Muscle of back (tissue), 11 donors: ENCODE measurements around the gene FAP. TPM values are rescaled to one million over a fixed set of nuclear protein-coding genes. Genes with fewer than 3 reads are reported as not detected.

Experiments
- DNase-seq, 3 donors: peaks; one replicate each; pipeline versions ENCODE4 v3.0.0 to v3.0.0-alpha.2; 2013
- polyA plus RNA-seq, 10 donors: library from polyadenylated mRNA; unstranded; fragments of 120-200 nt; gene quantifications; one replicate each; pipeline ENCODE4 v1.2.1, GENCODE V29; 2013; ENCODE audit not compliant: insufficient read length in 10 of 10

Gene FAP
- polyA plus RNA-seq, 10 donors: 66.8 to 131 (median 76.9) TPM

DNA sequence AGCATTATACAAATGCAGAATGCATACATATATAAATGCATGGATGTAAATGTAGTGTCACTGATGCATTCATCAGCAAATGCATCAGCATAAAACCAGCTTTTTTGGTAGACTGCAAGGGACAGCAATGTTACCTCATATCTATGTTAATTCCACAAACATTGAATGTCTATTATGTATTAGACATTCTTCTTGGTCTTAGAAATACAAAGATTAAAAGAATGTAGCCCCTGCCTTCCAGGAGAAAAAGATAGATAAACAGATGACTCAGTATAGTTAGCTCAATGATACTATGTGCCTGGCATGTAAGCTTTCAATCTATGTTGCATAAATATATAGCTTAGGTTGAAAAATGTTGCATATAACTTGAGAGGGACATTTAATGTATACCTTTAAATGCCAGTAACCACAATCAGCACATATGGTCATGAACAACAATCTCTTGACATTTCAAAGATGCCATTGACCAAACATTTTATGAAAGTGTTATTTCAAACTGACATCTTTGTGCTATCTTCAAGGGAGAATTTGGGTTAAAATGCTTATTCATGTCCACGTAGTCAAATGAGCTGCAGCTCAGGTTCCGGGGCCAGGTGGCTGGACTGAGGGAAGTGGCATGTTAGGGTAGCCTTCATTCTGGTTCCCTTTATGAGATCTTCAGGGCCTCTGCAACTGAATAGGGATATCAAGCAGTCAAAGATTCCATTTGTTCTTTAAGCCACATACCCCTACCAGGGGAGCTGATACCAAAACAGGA, 46.0 kb downstream of the FAP start:
- DNase-seq: no peak

DNA sequence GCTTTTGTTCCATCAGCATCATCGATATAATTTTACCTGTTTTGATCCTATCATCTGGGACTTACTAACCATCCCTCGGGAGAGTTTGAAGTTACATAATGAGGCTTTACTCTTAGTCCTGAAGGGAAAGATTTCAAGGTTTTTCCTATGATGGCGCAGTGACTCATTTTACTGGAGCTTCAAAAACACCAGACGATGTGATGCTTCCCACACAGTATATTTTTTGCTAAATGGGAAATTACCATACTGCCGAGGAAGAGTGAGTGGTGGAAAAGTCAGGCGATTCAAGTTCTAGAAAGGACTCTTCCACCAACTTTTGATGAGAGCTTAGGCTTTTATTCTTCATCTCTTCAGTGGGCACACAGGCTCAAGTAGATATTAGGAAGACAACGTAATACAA, 46.6 kb downstream of the FAP start:
- no peak for DNase-seq

DNA sequence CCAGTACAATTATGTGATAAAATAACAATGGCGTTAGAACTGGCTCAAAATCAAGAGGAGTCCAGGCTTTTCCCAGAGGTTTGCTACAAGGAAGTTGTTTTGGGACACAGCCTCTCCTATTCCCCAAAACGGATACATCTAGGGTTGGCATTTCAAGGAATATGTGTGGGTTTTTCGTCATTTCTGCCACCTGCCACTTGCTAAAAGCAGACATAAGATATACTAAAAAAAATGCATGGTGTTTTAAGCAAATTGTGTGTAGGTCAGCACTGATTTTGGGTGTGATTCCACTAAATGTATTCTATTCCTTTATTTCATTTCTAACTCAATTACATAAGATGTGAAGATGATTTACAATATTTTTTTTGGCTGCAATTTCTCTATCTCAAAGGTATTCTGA, 54.8 kb downstream of the FAP start:
- no peak for DNase-seq

DNA sequence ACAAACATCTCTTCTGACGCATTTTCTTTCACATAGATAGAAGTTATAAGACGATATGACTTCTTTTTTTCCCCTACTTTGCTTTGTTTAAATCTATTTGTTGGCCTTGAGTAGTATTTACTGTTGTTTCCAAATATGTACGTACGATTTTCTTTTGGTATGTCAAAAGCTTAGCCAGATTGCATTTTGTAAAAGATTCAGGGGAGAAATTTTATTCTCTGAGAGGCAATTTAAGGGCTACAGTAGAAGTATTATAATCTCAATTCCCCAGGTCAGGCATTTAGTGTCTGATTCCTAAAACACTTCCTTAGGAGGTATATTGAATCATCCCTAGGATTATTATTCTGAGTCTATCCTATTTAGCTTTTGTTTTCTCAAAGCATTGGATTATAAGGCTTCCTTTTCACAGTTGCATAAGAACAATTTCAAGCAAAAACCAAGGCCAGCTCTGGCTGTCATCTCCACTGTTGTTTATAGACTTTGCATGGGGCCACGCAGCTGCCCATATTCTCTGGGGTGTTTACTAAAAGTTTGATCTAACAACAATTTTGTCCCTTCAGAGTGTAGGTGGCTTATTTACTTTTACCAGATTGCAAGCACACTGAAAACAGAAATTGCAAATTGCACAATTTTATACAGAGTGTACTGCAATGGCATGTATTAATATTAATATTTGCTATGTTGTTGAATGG, 57.6 kb downstream of the FAP start:
- peak in 1 of 3 donors; percentile 63 for DNase-seq

DNA sequence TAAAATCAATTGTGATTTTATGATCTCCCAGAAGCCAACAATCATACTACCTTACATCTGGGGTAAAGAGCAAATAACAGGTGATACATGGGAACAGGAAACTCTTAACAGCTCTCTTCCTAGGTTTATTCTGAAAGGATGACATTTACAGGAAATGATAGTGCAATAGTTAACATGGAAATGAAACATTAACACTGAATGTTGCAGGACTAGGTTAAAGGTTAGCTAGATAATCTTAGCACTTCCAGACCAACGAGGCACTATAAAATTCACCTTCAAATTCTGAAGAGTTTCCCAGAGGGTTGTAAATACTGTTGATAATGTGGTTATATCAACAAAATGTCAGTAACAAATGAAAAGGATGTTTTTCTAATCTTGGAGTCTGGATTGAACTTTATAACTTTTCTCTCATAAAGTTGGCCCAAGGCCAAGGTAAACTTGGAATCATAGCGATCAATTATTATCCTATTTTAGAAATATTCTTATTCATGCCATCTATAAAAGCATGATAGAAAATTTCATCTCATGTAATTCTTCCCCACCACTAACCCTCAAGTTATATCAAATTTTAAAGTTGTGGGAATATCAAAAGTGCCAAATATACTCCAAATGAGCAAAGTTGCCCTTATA, 58.3 kb downstream of the FAP start:
- no peak for DNase-seq

DNA sequence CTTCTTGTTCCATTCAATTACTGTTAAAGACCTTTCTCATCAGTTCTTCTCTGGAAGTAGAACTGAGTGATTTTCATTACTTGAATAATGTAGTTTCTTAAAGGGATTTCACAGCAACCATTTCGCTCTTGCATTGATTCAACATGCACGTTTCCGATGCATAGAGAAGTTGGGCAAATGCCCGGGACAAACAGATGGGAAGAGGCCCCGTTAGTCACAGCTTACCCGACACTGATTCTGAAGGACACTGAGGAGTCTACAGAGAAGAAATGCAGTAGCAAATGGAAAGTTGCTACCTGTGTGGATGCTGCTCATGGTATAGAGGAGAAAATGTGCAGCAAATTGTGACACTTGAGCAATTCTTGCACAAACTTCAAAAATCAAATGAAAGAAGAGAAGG, 58.9 kb downstream of the FAP start:
- DNase-seq: no peak

DNA sequence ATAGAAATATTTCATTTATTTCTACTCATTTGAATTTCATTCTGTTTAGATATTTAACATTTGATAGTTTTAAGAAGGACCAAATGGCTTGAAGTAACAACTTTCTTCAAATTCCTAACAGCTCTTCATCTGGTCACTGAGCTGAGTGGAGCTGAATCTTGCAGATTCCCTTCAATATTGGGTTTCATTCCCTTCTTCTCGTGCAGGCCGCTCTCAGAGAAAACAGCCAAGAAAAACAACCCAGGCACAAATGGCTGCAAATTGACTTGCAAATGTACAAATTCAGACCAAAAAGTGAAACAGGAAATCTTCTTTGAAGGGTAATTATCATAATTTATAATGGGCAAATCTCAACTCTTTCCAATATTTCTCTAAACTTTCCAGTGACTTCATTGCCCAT, 60.9 kb downstream of the FAP start:
- no peak for DNase-seq

DNA sequence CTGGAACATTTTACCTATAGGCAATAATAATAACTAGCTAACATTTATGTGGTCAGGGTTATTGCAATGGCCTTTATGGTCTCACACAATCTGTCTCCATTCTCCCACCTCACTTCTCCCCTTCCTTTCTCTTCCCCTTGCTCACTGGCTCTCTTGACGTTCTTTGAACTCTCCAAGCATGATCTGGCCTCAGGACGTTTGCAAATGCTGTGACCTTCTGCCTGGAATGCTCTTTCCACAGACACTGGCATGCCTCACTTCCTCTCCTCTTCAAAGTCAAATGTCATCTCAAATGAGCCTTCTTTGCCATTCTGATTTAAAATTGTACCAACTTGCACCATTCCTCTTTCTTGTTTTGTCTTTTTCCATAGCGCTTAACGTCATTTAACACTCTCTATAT, 65.9 kb downstream of the FAP start:
- no peak for DNase-seq

DNA sequence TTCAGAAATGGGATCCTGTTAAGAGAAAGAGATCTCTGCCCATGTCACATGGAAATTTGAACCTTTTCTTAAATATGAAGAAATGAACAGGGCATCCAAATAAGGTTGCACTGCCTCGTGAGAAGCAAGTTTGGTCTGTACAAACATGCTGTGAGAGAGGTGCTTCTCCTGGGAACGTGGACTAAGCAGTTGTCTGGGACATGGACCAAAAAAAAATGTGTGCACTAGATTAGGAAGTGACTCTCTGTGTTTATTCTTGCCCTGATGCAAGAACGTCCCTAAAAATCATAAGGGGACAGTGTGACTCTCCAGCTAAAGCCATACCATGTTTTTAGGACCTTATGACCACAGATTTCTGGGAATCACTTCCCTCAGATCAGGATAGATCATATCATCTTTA, 67.5 kb downstream of the FAP start:
- DNase-seq: peak in 1 of 3 donors; percentile 50

DNA sequence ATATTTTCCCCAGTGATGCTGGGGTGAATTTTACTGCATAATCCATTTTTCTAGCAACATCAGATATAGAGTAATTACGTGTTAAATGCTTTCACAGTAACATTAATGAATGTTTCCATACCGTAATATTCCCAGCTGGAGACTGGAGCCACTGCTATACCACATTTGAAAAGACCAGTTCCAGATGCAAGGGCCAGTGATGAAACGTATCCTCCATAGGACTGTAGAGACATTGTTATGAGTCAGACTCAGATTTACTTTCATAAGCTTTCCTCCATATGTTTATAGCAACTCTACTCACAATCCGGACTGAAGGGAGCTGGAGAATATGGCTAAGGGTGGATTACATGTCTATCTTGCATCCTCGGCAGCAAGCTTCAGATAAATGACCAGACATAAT, 68.5 kb downstream of the FAP start:
- peak; percentile 52 to 82 (median 59) for DNase-seq

DNA sequence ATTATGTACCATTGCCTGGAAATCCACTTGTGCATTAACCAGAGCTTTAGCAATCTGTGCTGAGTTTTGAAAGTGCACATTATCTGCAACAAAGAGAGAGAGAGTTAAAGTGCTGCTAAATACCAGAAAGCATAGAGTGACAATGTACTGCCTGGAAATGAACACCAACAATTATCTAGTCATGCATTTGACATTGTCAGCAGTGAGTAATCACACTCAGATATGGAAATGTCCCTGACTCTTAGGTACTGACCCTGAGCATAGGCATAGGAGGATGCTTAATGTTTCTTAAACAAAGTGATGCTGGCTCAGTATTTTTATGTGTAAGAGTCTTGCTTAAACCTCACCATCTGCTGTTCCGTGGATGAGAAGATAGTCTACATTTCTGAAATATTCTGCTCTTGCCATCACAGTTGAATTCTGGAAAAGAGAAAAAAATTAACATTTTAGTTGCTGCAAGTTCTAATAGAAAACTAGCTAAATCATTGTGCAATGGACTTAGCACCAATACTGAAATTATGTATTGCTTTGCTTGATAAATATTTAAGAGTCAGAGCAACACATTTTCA, 70.4 kb downstream of the FAP start:
- DNase-seq: no peak

DNA sequence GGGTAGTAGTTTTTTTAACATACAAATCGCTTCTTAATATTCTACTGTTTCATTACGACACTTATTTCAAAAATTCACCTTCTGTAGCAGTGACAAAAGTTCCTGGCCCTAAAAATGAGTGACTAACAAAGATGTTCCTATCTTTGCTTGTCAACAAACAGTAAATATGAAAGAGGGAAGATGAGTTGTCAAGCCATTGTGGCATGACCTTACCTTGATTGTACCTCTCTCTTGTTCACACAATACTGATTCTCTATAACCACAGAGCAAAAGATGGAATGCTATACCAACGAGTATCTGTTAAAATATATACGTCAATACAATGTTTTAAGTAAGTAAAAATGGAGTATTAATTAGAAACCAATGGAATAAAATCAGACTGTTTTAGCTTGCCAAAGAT, 76.5 kb downstream of the FAP start:
- no peak for DNase-seq

DNA sequence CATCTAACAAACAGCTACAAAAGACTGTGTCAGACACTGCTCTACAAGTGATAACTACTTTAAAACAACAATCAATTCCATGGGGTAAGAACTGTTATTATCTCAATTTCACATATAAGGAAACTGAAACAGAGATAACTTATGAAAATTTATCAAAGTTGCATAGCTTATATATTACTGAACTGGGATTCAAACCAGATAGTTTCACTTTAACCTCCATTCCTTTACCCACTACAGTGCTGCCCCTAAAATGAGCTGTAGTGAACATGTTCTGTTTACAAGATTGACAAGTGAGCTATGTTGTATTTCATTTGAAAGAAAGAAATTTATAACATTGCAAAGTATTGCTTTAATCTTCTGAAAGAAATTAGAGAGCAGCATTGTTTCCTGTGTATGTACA, 77.1 kb downstream of the FAP start:
- no peak for DNase-seq

DNA sequence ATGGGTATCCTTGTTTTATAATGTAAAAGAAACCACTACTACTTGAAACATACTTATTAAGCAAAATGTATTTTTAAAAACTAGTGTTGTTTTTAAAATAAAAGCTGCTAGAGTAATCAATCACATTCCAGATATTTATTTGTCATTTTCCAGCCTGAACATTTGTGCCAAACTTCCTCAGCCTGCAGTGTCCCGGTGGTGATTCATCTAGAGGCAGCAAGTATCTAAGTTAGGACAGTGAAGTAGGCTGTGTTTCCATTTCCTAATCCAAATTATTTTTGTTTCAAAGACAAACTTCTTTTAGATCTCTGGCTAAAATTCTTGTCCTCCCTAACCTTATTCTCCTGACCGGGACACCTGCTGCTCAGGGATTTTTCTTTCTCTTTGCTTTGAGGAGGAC, 78.4 kb downstream of the FAP start:
- DNase-seq: peak in 1 of 3 donors; percentile 42

DNA sequence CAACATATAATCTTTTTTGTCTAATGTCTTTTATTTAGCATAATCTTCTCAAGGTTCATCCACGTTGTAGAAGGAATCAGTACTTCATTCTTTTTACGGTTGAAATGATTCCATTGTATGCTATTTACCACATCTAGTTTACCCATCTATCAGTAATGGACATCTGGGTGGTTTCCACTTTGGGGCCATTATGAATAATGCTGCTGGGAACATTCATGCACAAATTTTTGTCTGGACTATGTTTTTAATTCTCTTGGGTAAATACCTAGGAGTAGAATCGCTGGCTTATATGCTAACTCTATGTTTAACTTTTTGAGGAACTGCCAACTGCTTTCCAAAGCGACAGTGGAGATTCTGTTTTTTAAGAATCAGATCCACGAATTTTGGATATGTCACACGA, 83.8 kb downstream of the FAP start:
- no peak for DNase-seq

DNA sequence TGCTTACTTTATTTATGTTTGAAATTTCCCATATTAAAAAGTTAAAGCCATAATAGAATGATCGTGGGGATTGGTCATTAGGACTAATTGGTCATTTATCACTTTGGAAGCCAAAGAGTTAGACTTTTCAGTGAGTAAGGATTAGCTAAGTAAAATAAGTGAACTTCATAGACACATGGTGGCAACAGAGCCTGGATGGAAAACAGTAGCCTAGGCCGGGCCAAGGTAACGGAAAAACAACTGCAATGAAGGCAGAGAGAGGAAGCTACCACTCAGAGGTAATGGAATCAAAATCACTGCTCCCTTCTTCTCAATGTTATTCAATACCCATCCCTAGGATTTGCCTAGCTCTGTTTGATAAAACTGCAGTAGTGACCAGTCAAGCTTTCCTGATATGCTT, 87.1 kb downstream of the FAP start:
- no peak for DNase-seq

DNA sequence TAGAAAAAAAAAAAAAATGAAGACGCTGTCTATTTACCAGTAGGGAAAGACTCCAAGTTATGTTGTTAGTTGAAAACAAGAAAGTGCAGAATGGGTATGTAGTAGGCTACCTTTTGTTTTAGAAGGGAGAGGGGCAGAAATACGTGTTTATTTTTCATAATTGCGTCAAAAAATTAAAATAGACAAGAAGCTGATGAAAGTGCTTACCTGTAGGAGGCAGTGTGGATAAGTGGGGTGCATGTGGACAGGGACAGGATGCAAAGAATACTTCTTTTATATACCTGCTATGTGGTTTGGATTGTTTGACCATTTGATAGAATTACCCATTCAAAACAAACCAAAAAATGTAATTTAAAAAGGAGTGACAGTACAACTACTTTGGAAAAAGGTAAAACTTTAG, 88.2 kb downstream of the FAP start:
- DNase-seq: no peak

DNA sequence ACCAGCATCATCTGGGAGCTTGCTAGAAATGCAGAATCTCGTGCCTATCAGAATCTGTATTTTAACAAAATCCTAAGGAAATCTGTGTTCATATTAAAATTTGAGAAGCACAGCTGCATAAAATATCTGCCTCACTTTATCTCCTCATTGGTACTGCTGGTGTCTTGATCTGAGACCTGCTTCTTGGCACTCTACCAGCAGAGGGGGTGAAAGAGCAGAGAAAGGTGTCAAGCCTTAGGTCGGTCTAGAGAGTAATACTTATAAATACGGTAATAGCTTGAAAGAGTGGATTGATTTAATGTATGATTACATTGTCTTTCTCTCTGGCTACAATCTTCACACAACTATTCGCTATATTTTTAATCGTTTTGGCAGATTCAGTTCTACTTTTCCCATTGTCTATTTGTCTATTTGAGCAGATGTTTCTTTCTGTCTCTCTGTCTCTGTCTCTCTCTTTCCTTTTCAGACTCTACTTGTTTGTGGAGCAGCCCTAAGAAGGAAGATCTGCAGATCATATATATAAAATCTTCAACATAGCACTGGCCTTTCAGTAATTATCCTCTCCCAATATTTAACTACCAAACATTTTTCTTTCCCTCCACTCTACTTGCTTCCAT, 89.5 kb downstream of the FAP start:
- DNase-seq: peak; percentile 49 to 72 (median 62)

DNA sequence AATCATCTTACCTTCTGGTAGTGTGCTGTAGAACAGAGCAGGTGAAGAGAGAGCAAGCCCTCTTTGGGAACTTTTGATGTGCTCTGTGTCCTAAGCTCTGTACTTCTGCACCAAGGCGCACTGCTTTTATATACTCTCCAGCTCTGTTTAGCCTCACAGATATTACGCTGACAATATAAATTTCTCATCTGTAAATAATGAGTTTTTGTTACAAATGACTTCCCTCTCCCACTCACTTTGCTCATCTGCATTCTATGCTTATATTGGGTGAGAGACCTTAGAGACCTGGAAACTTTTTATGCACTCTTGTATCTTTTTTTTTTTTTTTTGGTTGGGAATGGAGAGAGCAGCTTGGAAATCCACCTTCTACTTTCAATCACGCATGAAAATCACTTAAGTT, 91.1 kb downstream of the FAP start, which contains the start of gene GCG:
Gene GCG (minus strand): TSS at position 101 of the 400 bp plus-strand sequence. CDS start 3,069 bp downstream, outside the sequence.
- DNase-seq: no peak

DNA sequence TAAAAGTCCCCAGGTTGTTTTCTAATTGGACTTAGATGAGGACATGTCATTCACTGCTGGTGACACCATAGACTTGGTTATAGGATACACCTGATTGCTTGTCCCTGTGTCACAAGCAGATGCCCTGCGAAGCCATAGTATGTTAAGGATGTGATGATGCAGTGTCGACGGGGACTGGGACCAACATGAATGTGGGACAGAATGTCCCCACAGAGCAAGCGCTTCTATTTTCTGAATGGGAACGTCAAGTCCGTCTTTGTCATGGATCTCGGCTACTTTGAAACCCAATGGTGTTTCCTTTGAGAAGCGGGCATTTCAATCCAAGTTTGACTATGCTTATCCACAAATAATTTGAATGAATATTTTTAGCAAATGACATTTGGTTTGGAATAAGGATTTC, 93.3 kb downstream of the FAP start:
- DNase-seq: no peak

DNA sequence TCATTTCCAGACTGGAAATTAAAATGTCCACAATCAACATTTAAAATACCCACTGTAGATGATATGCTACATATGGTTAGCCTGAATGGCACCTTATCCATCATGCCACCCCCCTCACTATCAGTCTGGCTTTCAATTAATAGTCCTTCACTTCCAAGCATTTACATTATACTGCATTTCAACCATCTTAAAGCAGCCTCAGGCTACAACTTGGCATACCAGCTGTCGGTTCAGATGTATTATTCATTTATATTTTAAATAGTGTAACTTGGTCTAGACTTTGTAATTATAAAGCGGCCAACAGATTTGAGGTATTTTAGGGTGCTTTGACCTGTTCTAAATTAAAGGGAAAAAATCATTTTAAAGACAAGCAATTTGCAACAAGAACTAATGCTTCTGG, 93.8 kb downstream of the FAP start:
- no peak for DNase-seq

DNA sequence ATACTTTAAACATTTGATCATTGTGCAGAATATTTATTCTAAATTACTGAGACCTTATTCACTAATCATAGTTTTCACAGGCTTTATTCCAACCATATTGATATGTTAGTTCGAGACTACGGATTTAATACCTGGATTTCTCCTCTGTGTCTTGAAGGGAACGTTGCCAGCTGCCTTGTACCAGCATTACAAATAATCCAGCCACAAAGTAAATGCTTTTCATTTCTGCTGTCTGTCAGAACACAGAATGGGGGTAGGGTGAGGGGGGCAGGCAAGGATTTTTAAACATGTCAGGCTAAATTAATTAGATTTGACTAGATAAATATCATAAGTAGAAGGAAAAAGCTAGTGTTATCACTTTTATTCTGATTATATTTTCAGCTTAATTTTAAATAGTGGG, 94.3 kb downstream of the FAP start:
- DNase-seq: no peak
